Immature natural killer cell (primary cell): ENCODE measurements around the gene CCRL2. TPM values are rescaled to one million over a fixed set of nuclear protein-coding genes. Genes with fewer than 3 reads are reported as not detected.
"Not testable (repeated sequence)": the region's sequence is repeated elsewhere in the genome, so short reads cannot be mapped to it uniquely, and the experiment has no call there.

ENCODE experiments used
- DNase-seq, 3 donors: peaks; one replicate each; pipeline ENCODE4 v3.0.0; 2022; ENCODE audit warnings: mixed read lengths in 1 of 3
- H3K27ac Mint-ChIP-seq, 6 donors: one replicate each; pipeline ENCODE4 v1.8.0; 2020; ENCODE audit warnings: mixed read lengths in 6 of 6, mild to moderate bottlenecking in 5 of 6, inconsistent platforms in 4 of 6, moderate library complexity in 3 of 6
- H3K27me3 Mint-ChIP-seq, 3 donors: one replicate each; pipeline ENCODE4 v1.8.0; 2020 to 2021; ENCODE audit warnings: low read depth in 3 of 3, mild to moderate bottlenecking in 3 of 3, mixed read lengths in 3 of 3, moderate library complexity in 3 of 3, inconsistent platforms in 1 of 3
- H3K36me3 Mint-ChIP-seq, 3 donors: one replicate each; pipeline ENCODE4 v1.8.0; 2020; ENCODE audit warnings: mixed read lengths in 3 of 3, inconsistent platforms in 2 of 3, mild to moderate bottlenecking in 2 of 3
- H3K4me1 Mint-ChIP-seq, 2 donors: one replicate each; pipeline ENCODE4 v1.8.0; 2020; ENCODE audit warnings: inconsistent platforms in 2 of 2, mild to moderate bottlenecking in 2 of 2, mixed read lengths in 2 of 2, moderate library complexity in 1 of 2
- H3K4me3 Mint-ChIP-seq, 5 donors: one replicate each; pipeline ENCODE4 v1.8.0; 2020; ENCODE audit warnings: mild to moderate bottlenecking in 5 of 5, mixed read lengths in 5 of 5, inconsistent platforms in 3 of 5, moderate library complexity in 3 of 5
- H3K9me3 Mint-ChIP-seq, 6 donors: one replicate each; pipeline ENCODE4 v1.8.0; 2020; ENCODE audit warnings: mild to moderate bottlenecking in 6 of 6, mixed read lengths in 6 of 6, inconsistent platforms in 4 of 6, moderate library complexity in 3 of 6
- polyA plus RNA-seq, 3 donors: library from polyadenylated mRNA; unstranded; fragments of 300-500 nt; fragmentation: Illumina TruSeq; gene quantifications; one replicate each; pipeline ENCODE4 v1.2.3, GENCODE V29; 2021

The CCRL2 gene
- polyA plus RNA-seq, 3 donors from 2014 or later = 1.3 to 2.0 (median 1.4) TPM

GRCh38 chr3:46400846-46401245, 6.2 kb upstream of the CCRL2 start:
- Mint-ChIP-seq H3K36me3 (no peaks in the 10 kb centered on the region), H3K27ac (no peak overlapping the region), H3K27me3 (peaks cover 0 to 5% (median 1%) of the 10 kb centered on the region in 3 donors), H3K9me3 (no peaks in the 10 kb centered on the region), H3K4me1 (peaks cover 13% of the 10 kb centered on the region in 2 donors), H3K4me3 (no peak overlapping the region)
- no peak for DNase-seq

- H3K4me1 Mint-ChIP-seq = peaks cover 6 to 7% of the 10 kb centered on the region in 2 donors
- H3K27ac Mint-ChIP-seq = no peak overlapping the region
- DNase-seq = no peak
- H3K27me3 Mint-ChIP-seq = peaks cover 0 to 5% (median 1%) of the 10 kb centered on the region in 3 donors
- no peak overlapping the region for H3K4me3 Mint-ChIP-seq
- no peaks in the 10 kb centered on the region for H3K36me3 Mint-ChIP-seq
- H3K9me3 Mint-ChIP-seq = no peaks in the 10 kb centered on the region
Observed at GRCh38 chr3:46401579-46401978, 5.5 kb upstream of the CCRL2 start.

GRCh38 chr3:46402902-46403301, 4.2 kb upstream of the CCRL2 start:
- H3K4me1 Mint-ChIP-seq = peaks cover 13% of the 10 kb centered on the region in 2 donors
- H3K27ac Mint-ChIP-seq, H3K9me3 Mint-ChIP-seq, H3K27me3 Mint-ChIP-seq, DNase-seq, H3K36me3 Mint-ChIP-seq, H3K4me3 Mint-ChIP-seq: not testable (repeated sequence)

GRCh38 chr3:46405301-46406019, 1.6 kb upstream of the CCRL2 start:
- peaks cover 29 to 37% of the 10 kb centered on the region in 2 donors for H3K4me1 Mint-ChIP-seq
- H3K9me3 Mint-ChIP-seq = no peaks in the 10 kb centered on the region
- DNase-seq = no peak
- no peaks in the 10 kb centered on the region for H3K36me3 Mint-ChIP-seq
- H3K27ac Mint-ChIP-seq = peak overlapping the region in 4 of 6 donors; percentile 34 to 92 (median 85)
- peaks cover 0 to 3% (median 3%) of the 10 kb centered on the region in 3 donors for H3K27me3 Mint-ChIP-seq
- H3K4me3 Mint-ChIP-seq = no peak overlapping the region

GRCh38 chr3:46406443-46406787, 644 bp upstream of the CCRL2 start:
- DNase-seq = no peak
- H3K36me3 Mint-ChIP-seq = no peaks in the 10 kb centered on the region
- peak overlapping the region; percentile 79 to 92 (median 88) for H3K27ac Mint-ChIP-seq
- peak overlapping the region in 2 of 5 donors; percentile 41 to 45 for H3K4me3 Mint-ChIP-seq
- H3K9me3 Mint-ChIP-seq = no peaks in the 10 kb centered on the region
- H3K27me3 Mint-ChIP-seq = peaks cover 0 to 3% (median 3%) of the 10 kb centered on the region in 3 donors
- peaks cover 29 to 37% of the 10 kb centered on the region in 2 donors for H3K4me1 Mint-ChIP-seq

GRCh38 chr3:46407970-46408369, 911 bp downstream of the CCRL2 start:
- peak overlapping the region; percentile 37 to 85 (median 78) for H3K4me3 Mint-ChIP-seq
- no peaks in the 10 kb centered on the region for H3K36me3 Mint-ChIP-seq
- H3K27me3 Mint-ChIP-seq = peaks cover 0 to 3% (median 1%) of the 10 kb centered on the region in 3 donors
- DNase-seq = no peak
- no peaks in the 10 kb centered on the region for H3K9me3 Mint-ChIP-seq
- H3K4me1 Mint-ChIP-seq = peaks cover 29 to 37% of the 10 kb centered on the region in 2 donors
- peak overlapping the region; percentile 25 to 92 (median 76) for H3K27ac Mint-ChIP-seq

GRCh38 chr3:46408853-46409252, 1.8 kb downstream of the CCRL2 start:
- H3K9me3 Mint-ChIP-seq = no peaks in the 10 kb centered on the region
- H3K27me3 Mint-ChIP-seq = peaks cover 0 to 3% (median 0%) of the 10 kb centered on the region in 3 donors
- peaks cover 29 to 37% of the 10 kb centered on the region in 2 donors for H3K4me1 Mint-ChIP-seq

GRCh38 chr3:46409739-46410489, 2.9 kb downstream of the CCRL2 start:
- Mint-ChIP-seq H3K36me3 (no peaks in the 10 kb centered on the region), H3K4me3 (peak overlapping the region in 1 of 5 donors; percentile 26), H3K4me1 (peaks cover 29 to 37% of the 10 kb centered on the region in 2 donors), H3K9me3 (no peaks in the 10 kb centered on the region), H3K27ac (peak overlapping the region in 4 of 6 donors; percentile 14 to 26 (median 22)), H3K27me3 (peaks cover 0 to 2% (median 0%) of the 10 kb centered on the region in 3 donors)
- DNase-seq = no peak

More at GRCh38 chr3:46408853-46409252, 1.8 kb downstream of the CCRL2 start:
- no peak for DNase-seq
- Mint-ChIP-seq H3K4me3 (peak overlapping the region in 1 of 5 donors; percentile 2), H3K36me3 (no peaks in the 10 kb centered on the region), H3K27ac (peak overlapping the region in 1 of 6 donors; percentile 45)

GRCh38 chr3:46410669-46411068, 3.6 kb downstream of the CCRL2 start:
- H3K4me3 Mint-ChIP-seq = no peak overlapping the region

GRCh38 chr3:46411271-46411670, 4.2 kb downstream of the CCRL2 start:
- H3K9me3 Mint-ChIP-seq = no peaks in the 10 kb centered on the region
- no peak for DNase-seq
- peaks cover 0 to 2% (median 0%) of the 10 kb centered on the region in 3 donors for H3K27me3 Mint-ChIP-seq
- H3K27ac Mint-ChIP-seq = no peak overlapping the region
- no peaks in the 10 kb centered on the region for H3K36me3 Mint-ChIP-seq
- no peak overlapping the region for H3K4me3 Mint-ChIP-seq
- peaks cover 29 to 37% of the 10 kb centered on the region in 2 donors for H3K4me1 Mint-ChIP-seq

More at GRCh38 chr3:46410669-46411068, 3.6 kb downstream of the CCRL2 start:
- H3K27ac Mint-ChIP-seq = no peak overlapping the region
- peaks cover 0 to 2% (median 0%) of the 10 kb centered on the region in 3 donors for H3K27me3 Mint-ChIP-seq
- no peak for DNase-seq
- H3K4me1 Mint-ChIP-seq = peaks cover 29 to 37% of the 10 kb centered on the region in 2 donors
- no peaks in the 10 kb centered on the region for H3K36me3 Mint-ChIP-seq
- H3K9me3 Mint-ChIP-seq = no peaks in the 10 kb centered on the region

GRCh38 chr3:46412786-46413298, 5.8 kb downstream of the CCRL2 start:
- peaks cover 0 to 2% (median 0%) of the 10 kb centered on the region in 3 donors for H3K27me3 Mint-ChIP-seq
- H3K27ac Mint-ChIP-seq = no peak overlapping the region
- no peak overlapping the region for H3K4me3 Mint-ChIP-seq
- H3K36me3 Mint-ChIP-seq = no peaks in the 10 kb centered on the region
- no peak for DNase-seq
- H3K9me3 Mint-ChIP-seq = no peaks in the 10 kb centered on the region
- H3K4me1 Mint-ChIP-seq = peaks cover 17 to 25% of the 10 kb centered on the region in 2 donors

- Mint-ChIP-seq H3K4me1 (peaks cover 8 to 14% of the 10 kb centered on the region in 2 donors), H3K27me3 (no peaks in the 10 kb centered on the region), H3K36me3 (no peaks in the 10 kb centered on the region), H3K4me3 (no peak overlapping the region), H3K27ac (no peak overlapping the region), H3K9me3 (no peaks in the 10 kb centered on the region)
- DNase-seq = no peak
Observed at GRCh38 chr3:46413951-46414350, 6.9 kb downstream of the CCRL2 start.

- no peak overlapping the region for H3K4me3 Mint-ChIP-seq
- H3K9me3 Mint-ChIP-seq = no peaks in the 10 kb centered on the region
- H3K27ac Mint-ChIP-seq = peak overlapping the region in 1 of 6 donors; percentile 30
- H3K27me3 Mint-ChIP-seq = no peaks in the 10 kb centered on the region
- H3K4me1 Mint-ChIP-seq = peaks cover 5 to 6% of the 10 kb centered on the region in 2 donors
- H3K36me3 Mint-ChIP-seq = no peaks in the 10 kb centered on the region
- no peak for DNase-seq
Observed at GRCh38 chr3:46414739-46415138, 7.7 kb downstream of the CCRL2 start.
